ENCODE measurements around the gene ADGRL1.

ADGRL1 gene

DNA sequence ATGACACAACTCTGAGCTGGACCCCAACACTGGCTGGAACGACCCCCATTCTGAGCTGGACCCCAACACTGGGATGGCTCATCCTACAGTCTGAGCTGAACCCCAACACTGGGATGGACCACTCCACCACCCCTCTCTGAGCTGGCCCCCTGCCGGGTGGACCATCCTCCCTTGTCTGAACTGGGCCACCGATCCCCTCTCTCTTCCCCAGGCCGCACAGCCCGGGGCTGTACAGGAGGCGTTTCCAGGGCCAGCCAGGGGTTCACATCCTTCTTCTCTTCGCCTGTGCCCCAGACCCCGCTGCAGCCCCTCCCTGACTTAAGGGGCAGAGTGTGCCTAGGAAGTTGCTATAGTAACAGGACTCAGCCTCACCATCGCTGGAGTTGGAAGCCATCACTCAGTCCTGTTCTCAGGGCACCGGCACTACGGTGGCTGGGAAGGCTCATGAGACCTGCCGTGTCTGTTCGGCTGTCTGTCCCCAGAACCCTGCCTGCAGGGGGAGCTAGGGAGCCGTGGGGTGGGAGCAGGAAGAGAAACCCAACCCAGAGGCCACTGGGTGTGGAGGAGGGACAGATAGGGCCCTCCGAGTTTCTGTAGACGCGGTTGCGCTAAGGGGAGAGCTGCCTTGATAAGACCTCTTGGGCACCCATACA, 92.1 kb downstream of the ADGRL1 start:
- DNase-seq: no peak

GRCh38 chr19:14112809-14113385, 93.1 kb downstream of the ADGRL1 start:
- no peaks in the 10 kb centered on the region for H3K9me3 ChIP-seq
- no peaks in the 10 kb centered on the region for H3K4me1 ChIP-seq
- no peaks in the 10 kb centered on the region for H3K27me3 ChIP-seq
- DNase-seq: no peak
- no peak overlapping the region for H3K4me3 ChIP-seq (ENCODE audit: low read depth, low read length)
- TF ChIP-seq CTCF (IDR thresholded peaks at IDR 0.05; ENCODE audit: low read depth, low read length): no peak
- H3K36me3 ChIP-seq: no peaks in the 10 kb centered on the region

More for the DNA sequence above, 92.1 kb downstream of the ADGRL1 start:
- H3K27me3 ChIP-seq: no peaks in the 10 kb centered on the region
- no peaks in the 10 kb centered on the region for H3K36me3 ChIP-seq
- H3K4me3 ChIP-seq (ENCODE audit: low read depth, low read length): no peak overlapping the region
- H3K4me1 ChIP-seq: peaks cover 5% of the 10 kb centered on the region; the same call in 1 of the 2 replicates
- peak; percentile 36 for TF ChIP-seq CTCF (IDR thresholded peaks at IDR 0.05; ENCODE audit: low read depth, low read length)
- H3K9me3 ChIP-seq: no peaks in the 10 kb centered on the region

DNA sequence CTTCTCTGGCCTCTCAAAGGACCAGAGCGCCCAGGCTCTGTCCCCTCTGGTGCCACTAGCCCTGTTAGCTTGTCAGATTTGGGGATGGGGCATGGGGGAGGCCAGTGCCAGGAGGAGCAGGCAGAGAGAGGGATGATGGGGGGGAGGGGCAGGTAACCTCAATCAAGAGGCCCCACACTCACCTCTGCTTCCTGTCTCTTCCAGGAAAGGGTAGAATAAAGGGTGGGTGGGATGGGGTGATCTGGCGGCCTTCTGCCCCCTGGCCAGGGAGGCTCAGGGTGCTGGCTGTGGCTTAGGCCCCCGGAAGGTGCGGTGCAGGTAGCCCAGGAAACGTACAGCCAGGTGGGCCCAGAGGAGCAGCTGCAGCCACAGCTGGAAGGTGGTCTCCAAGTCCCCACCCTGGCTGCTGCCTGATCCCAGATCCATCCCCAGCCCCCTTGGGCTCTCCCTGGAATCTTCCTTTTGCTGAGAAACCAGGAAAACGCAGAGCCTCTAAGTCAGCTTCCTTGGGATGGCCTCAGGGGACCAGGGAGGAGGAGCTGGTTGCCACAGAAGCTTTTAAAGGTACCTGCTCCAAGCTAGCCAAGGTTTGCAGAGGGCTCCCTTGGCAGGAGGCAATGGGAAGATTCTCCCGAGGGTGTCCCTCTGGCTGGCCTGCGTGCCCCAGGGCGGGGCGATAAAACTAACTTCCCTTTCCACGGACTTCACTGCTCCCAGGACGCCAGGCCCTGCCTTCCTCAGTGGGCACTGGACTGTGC, 93.7 kb downstream of the ADGRL1 start:
- Histone ChIP-seq H3K36me3 (no peaks in the 10 kb centered on the region), H3K4me1 (no peaks in the 10 kb centered on the region), H3K27me3 (no peaks in the 10 kb centered on the region), H3K4me3 (ENCODE audit: low read depth, low read length) (no peak overlapping the region), H3K9me3 (no peaks in the 10 kb centered on the region)
- no peak for TF ChIP-seq CTCF (IDR thresholded peaks at IDR 0.05; ENCODE audit: low read depth, low read length)
- DNase-seq: no peak

DNA sequence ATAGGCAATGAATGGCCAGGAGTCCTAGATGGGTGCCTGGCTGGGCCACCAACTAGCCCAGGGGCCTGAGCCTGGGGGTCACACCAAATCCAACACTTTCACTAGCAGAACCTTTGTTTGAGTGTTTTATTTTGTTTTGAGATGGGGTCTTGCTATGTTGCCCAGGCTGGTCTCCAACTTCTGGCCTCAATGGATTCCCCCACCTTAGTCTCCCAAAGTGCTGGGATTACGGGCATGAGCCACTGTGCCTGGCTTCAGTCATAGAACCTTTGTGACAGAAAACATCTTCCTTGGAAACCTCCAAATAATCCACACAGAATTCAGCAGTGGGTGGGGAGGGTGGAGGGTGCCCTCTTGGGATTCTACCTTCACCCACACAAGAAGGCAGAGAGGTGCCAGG, 94.5 kb downstream of the ADGRL1 start:
- H3K9me3 ChIP-seq: no peaks in the 10 kb centered on the region
- no peaks in the 10 kb centered on the region for H3K36me3 ChIP-seq
- H3K4me3 ChIP-seq (ENCODE audit: low read depth, low read length): no peak overlapping the region
- TF ChIP-seq CTCF (IDR thresholded peaks at IDR 0.05; ENCODE audit: low read depth, low read length): no peak
- no peak for DNase-seq
- no peaks in the 10 kb centered on the region for H3K4me1 ChIP-seq
- no peaks in the 10 kb centered on the region for H3K27me3 ChIP-seq

GRCh38 chr19:14110650-14111049, 95.3 kb downstream of the ADGRL1 start:
- Histone ChIP-seq H3K4me3 (ENCODE audit: low read depth, low read length) (no peak overlapping the region), H3K9me3 (no peaks in the 10 kb centered on the region), H3K36me3 (no peaks in the 10 kb centered on the region; the same call in 1 of the 2 replicates), H3K27me3 (no peaks in the 10 kb centered on the region), H3K4me1 (no peaks in the 10 kb centered on the region)
- no peak for DNase-seq
- TF ChIP-seq CTCF (IDR thresholded peaks at IDR 0.05; ENCODE audit: low read depth, low read length): no peak

Measured in BE2C (cell line).